Stimulated activated CD8-positive, alpha-beta memory T cell treated with anti-CD3 and anti-CD28 coated beads, Interleukin-12 subunit alpha, Interleukin-12 subunit beta, amount 100 ng/mL, for 1 hour (primary cell): ENCODE measurements around the gene CDK19.
A peak's percentile ranks its signal among the peaks of the same experiment; 100 is the strongest.
"Not testable (repeated sequence)": the region's sequence is repeated elsewhere in the genome, so short reads cannot be mapped to it uniquely, and the experiment has no call there.

Experiments used
- DNase-seq: peaks from one replicate; pipeline ENCODE4 v3.0.0-alpha.2; 2020; ENCODE audit warnings: low read depth

Gene CDK19

DNA sequence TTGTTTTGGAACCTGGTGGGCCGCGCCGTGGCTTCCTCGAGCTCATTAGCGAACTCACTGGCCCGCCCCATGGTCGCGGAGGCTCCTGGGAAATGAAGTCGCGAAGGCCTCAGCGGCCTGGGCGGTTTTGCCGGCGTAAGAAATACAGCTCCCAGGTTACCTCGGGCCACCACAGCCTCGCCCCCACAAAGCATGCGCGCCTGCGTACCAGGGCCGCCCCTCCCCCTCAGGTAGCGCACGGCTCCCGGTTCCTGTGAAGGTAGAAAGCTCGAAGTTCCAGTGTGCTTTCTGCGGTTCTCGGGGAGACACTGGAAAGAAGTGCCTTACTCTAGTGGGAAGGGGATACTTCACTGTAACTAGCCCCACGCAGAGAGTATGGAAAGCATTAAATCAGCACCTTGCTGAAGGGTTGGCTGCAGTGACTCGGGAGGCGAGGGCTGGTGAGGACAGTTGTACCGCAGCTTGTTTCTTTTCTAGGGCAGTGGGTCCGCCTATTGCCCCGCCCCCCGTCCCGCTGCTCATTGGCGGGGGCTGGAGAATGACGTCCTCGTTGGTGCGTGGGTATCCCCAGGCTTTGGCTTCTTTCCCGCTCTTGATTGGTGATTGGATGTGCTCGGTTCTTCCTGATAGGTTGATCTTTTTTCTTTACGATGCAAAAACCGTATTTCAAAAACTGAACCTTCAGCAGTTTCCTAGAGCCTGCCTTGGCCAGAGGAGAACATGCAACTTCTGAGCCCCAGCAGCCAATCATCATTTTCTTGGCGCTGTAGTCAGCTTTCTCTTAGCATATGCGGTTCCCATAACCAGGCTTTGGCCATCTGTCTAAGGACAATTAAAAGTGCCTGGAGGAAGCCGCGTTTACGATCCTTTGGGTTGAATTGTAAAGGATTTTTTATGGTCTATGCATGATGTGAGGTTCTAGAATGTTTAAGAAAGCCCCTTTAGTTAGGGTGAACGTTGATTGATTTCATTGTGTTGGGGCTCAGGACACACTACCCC, at the start of gene CDK19:
CDK19 (minus strand) TSS at position 59 of the 999 bp plus-strand sequence. CDS start 333 bp downstream, outside the sequence.
- peak; percentile 98 for DNase-seq

DNA sequence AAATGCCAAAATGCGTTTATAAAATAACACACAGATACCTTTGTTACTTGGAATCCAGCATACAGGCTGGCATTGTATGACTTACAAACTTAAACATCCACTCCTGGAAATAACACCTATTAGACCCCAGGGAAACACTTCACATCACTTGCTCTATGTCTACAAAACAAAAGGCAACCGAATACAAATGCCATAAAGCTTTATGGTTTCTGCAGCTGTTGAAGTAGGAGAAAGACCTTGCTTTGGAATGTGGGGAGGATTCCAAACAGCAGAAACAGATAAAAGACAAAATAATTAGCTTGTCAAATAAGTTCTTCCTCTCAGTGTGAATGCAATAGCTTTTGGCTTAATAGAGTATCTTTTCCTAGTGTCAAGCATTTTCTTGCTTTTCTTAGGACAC, 49.6 kb upstream of the CDK19 start:
- DNase-seq, result no peak

DNA sequence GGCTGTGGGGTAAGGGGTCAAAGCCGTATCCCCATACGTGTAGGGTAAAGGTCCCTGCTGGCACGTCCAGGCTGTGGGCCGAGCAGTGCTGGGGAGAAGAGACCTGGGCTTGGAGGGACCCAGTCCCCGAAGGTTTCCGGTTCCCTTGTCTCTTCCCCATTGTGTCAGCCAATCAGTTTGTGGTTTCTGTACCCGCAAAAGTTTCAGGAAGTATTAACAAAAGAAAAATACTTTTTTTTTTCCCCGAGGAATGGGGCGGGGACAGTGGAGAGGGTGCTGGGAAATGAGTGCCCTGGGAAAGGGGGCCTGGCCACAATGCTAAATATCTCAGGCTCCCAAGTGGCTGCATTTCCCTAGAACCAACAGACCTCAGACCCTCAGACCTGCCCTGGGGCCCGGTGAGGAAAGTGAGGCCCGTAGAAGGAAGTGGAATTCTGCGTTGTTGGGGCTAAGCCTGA, 44.1 kb upstream of the CDK19 start:
- DNase-seq, result no peak

DNA sequence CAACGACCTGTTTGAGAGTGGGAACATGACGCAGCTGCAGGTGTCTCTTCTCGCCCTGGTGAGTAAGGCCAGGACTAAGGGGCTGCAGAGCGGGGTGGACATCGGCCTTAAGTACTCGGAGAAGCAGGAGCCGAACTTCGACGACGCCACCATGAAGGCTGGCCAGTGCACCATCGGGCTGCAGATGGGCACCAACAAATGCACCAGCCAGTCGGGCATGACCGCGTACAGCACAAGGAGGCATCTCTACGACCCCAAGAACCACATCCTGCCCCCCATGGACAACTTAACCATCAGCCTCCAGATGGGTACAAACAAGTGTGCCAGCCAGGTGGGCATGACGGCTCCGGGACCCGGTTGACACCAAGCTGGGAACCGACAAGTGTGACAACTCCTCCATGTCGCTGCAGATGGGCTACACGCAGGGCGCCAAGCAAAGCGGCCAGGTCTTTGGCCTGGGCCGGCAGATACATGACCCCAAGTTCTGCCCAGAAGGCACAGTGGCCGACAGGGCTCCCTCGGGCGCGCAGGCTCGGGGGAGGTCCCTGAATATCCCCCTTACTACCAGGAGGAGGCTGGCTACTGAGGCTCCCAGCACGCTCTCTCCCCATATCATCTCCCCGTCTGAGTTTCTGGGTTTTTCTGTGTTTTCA, 43.4 kb upstream of the CDK19 start:
- no peak for DNase-seq

DNA sequence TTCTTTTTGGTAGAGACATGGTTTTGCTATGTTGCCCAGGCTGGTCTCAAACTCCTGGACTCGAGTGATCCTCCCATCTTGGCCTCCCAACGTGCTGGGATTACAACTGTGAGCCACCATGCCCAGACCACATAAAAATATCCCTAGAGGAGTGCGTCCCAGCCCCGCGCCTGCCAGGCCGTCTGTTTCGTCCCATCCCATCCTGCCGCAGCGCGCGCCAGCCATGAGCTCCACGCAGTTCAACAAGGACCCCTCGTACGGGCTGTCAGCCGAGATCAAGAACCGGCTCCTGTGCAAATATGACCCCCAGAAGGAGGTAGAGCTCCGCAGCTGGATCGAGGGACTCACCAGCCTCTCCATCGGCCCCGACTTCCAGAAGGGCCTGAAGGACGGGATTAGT, 42.7 kb upstream of the CDK19 start:
- DNase-seq, result no peak

DNA sequence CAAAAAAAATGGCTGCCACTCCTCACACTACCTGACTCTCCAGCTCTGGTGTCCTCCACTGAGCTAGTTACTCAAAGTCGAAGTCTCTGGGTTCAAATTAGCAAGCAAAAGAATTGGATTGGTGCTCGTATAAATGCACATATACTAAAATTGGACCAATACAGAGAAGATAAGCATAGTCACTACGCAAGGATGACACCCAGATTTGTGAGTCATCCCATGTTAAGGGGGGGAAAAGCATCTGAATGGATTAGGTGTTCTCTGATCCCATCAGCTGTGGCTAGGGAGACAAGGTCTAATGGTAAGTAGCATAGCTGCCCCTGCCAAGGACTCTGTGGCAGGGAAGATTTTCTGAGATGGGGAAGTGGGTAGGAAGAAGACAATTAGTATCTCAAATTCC, 41.0 kb upstream of the CDK19 start:
- no peak for DNase-seq

DNA sequence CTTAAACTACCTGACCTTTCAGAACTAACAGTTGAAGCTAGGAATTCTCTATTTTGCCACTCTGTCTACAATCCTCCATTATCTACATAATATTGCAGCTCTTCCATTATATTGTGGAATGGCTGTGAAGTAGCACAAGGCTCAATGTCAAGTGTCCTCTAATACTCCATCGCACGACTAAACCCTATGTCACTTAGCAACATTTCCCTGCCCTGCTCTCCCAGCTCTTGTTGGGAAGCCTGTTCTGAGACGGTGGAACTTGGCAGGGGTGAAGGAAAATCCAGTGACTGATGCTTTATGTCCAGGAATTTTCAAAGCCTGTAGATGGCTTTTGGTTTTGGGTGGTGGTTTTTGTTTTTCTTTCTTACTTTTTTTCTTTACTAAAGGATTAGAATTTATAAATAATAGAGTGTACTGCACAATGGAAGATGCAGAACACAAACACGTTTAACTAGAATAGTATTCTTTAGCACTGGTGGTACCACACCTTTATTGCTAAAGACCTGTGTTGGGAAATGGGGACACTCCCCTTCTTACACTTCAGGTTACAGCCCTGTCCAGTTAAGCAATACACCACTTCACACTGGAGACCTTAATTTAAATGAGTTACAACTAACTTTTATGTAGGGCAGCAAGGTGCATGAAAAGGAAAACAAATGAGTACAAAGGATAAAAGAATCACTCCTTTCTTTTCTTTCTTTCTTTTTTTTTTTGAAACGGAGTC, 38.6 kb upstream of the CDK19 start:
- DNase-seq, result no peak

DNA sequence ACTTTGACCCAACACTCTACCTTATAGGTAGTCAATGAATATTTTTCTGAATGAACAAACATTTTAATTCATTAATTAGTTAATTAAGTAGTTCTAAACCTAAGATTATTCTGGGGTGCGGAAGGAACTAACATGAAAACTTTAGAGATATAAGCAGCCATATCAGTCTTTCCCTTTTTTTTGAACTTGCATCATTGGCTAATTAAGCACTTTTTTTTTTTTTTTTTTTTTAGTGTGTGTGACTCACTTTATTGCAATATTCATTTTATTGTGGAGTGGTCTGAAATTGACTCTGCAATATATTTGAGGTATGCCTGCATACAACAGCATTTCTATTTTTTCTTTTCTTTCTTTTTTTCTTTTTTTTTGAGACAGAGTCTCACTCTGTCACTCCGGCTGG, 37.5 kb upstream of the CDK19 start:
- DNase-seq, result no peak

DNA sequence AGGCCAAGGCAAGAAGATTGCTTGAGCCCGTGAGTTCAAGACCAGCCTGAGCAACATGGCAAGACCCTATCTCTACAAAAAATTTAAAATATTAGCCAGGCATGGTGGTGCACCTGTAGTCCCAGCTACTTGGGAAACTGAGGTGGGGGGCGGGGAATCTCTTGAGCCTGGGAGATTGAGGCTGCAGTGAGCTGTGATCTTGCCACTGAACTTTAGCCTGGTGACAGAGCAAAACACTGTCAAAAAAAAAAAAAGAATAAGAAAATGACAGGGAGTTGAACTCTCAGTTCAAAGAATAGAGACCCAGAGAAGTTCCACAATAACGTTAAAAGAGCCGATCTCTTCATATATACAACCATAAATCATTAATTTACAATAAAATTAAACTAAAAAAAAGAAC, 34.5 kb upstream of the CDK19 start:
- no peak for DNase-seq

DNA sequence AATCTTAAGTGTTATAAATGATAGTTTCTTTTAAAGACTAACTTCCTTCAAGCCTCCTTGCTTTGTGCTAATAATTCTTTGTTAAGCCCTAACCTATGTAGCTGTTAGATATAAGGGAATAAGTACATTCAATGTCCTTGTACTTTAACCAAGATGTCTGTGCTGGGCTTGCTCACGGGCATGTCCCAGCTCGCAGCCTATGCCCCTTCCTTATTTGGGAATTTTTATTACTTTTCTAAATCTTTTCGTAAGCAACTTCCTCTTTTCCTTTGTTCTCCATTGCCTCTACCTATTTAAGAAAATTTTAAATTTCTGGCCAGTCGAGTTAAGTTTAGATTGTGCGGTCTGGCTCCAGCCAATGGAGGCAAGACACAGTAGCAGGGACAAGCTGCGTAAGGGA, 26.0 kb upstream of the CDK19 start:
- DNase-seq, result no peak

DNA sequence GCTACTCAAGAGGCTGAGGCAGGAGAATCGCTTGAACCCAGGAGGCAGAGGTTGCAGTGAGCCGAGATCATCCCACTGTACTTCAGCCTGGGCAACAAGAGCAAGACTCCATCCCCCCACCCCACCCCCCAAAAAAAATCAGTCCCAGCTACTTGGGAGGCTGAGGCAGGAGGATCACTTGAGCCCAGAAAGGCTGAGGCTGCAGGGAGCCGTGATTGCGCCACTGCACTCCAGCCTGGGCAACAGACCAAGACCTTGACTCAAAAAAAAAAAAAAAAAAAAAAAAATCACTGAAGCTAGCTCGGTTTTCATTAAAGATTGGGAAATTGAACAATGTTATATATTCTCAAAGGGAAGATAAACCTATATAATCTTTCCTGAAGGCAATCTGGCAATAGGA, 20.5 kb upstream of the CDK19 start:
- not testable (repeated sequence) for DNase-seq

DNA sequence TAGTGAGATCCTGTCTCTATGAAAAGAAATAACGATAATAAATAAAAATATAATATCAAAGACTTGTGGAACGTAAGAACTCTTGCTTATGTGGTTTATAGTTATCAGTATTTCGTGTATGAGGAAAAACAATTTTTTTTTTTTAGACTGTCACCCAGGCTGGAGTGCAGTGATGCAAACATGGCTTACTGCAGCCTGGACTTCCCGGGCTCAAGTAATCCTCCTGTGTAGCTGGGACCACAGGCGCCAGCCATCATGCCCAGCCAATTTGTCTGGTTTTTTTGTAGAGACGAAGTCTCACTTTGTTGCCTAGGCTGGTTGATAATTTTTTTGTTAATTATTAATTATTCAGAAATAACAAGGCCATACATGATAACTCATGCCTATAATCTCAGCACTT, 18.6 kb upstream of the CDK19 start:
- no peak for DNase-seq

DNA sequence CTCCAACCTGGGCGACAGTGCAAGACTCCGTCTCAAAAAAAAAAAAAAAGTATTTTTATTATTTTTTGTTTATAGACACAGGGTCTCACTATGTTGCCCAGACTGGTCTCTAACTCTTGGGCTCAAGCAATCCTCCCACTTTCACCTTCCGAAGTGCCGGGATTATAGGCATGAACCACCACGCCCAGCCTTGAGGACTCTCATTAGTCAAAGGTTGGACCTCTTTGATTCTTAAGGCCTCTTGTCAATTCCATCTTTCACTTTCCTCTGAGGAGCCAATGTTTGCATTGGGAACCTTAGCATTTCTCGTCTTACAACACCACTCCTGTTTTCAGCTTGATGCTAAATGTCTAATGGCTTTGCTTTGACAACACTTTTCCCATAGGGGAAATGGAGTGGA, 16.1 kb upstream of the CDK19 start:
- no peak for DNase-seq

DNA sequence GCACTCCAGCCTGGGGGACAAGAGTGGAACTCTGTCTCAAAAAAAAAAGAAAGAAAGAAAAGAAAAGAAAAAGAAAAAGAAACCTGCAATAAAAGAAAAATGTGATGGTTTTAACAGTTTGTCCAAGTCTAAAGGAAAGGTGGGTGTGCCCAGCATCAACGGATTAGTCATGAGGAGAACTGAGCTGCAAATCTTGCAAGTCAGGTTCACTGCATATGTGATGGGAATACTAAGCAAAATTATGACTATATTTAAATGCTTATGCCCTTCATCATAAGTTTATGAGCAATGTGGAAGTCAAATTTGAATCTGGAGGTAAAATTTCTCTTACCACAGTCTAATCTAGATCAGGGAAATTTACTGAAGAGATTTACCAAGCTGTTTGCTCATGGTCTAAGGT, 13.1 kb upstream of the CDK19 start:
- no peak for DNase-seq

DNA sequence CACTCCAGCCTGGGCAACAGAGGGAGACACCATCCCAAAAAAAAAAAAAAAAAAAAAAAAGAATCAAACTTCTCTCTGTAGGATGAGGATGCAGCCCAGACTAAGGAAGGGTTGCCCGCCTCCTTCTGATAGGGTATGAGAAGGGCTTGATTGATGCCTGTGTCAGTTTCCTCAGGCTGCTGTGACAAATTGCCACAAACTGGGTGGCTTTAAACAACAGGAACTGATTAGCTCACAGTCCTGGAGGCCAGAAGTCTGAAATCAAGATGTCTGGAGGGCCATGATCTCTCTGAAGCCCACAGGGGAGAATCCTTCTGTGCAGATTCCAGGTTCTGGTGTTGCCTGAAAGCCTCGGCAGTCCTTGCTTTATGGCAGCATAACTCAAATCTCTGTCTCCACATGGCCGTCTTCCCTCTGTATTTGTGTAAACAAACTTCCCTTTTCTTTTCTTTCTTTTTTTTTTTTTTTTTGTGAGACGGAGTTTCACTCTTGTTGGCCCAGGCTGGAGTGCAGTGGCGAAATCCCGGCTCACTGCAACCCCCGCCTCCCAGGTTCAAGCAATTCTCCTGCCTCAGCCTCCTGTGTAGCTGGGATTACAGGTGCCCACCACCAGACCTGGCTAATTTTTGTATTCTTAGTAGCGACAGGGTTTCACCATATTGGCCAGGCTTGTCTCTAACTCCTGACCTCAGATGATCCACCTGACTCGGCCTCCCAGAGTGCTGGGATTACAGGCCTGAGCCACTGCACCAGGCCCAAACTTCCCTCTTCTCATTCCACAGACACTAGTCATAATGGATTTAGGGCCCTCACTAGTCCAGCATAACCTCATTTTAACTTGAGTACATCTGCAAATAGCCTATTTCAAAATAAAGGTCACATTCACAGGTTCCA, 11.2 kb upstream of the CDK19 start:
- no peak for DNase-seq

DNA sequence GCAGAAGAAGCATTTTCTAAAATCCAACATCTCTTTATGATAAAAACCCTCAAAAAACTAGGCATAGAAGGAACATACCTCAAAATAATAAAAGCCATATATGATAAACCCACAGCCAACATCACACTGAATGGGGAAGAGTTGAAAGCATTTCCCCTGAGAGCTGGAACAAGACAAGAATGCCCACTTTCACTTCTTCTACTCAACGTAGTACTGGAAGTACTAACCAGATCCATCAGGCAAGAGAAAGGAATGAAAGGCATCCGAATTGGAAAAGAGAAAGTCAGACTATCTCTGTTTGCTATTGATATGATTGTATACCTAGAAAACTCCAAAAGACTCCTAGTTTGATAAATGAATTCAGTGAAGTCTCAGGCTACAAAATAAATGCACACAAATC, 7.9 kb upstream of the CDK19 start:
- no peak for DNase-seq

DNA sequence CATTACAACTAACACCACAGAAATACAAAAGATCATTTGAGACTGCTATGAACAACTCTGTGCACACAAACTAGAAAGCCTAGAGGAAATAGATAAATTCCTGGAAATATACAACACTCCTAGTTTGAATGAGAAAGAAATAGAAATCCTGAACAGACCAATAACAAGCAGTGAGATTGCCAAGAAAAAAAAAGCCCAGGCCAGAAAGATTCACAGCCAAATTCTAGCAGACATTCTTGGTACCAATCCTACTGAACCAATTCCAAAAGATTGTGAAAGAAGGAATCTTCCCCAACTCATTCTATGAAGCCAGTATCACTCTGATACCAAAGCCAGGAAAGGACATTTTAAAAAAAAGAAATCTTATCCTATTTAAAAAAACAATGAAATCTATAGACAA, 7.0 kb upstream of the CDK19 start:
- no peak for DNase-seq

DNA sequence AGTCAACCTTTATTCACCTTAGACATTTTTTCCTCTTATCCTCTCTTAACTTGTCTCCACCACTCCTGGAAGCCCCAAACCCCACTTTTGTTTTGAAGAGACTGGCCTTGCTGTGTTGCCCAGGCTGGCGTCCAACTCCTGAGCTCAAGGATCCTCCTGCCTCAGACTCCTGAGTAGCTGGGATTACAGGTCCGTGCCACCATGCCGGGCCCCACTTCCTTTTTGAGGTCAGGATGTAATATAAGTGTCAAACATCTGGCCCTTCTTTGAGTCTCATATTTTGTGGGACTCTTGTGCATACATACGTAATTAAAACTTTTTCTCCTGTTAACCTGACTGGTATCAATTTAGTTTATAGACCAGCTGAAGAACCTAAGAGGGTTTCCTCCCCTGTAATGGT, 1.4 kb upstream of the CDK19 start:
- no peak for DNase-seq

DNA sequence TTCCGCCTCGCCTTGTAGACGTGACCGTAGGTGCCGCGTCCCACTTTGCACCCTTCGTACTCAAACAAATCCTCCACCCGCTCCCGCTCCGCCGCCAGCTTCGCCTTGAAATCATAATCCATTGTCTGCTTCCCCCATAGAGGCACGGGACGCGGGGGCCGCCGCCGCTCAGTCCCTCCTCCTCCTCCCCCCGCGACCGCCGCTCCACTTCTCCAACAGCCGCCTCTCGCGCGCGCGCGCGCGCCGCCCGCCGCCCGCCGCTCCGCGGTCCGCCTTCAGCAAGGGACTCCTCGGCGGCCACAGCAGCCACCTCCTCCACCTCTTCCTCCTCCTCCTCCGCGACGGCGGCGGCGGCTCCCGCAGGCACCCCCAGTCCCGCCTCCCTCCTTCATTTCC, 256 bp downstream of the CDK19 start:
- DNase-seq, result no peak

DNA sequence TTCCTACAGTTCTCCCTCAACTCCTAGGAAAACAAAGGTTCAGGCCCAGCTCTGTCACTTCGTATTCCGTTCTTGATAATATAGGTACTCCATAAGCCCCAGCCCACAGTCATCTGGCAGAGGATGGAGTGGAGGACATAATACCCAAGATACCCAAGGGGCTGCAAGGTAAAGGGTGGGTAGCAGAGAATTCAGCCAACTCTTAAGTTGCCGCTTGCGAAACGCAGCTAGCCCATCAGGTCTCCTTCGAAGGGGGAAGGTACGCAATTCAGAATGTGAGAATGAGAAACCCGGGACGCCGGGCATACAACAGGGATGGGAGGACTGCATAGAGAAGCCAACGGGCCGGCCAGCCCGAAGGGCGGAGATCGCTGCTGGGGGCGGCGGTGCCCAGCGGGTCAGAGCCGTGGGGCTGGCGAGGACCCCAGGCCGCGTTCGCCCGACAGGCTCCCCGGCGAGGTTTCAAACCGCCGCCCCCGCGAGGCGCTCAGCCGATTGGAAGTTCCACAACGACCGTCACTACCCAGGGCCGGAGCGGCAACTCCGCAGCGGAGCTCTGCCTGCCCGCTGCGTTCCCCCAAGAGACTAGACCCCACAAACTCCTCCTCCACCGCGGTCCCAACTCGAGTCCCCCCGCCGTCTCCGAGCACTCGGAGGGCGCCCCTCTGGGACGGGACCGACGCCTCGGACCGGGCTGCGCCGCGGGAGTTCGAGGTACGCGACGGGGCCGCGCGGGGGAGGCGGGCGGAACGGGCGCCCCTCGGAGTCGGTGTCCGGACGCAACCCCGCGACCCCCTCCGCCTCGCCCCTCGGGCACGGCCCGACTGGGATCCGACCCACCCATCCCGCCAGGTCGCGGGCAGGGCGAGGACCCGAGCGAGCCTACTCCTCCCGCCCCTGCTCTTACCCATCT, 911 bp downstream of the CDK19 start:
- peak; percentile 35 for DNase-seq
